ENCODE measurements around the gene RRP36. TPM values are rescaled to one million over a fixed set of nuclear protein-coding genes. Genes with fewer than 3 reads are reported as not detected.

The RRP36 gene
- polyA plus RNA-seq, 1 donor from 2014 or later, result 79.2 TPM

DNA sequence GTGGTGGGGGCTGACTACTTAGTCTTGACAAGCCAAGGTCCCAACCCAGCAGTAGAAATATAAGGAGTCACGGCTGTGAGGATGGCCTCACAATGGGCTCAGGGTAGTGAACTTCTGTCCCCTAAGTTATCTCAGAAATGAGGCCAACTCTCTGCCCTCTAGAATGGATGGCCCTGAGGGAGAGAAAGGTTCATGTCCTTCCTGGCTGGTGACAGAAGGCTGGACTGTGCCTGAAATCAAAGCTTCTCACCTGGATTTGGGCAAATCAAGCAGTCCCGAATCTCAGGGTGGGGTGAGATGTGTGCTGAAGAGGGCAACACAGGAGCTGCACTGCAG is 12.7 kb downstream of the RRP36 start:
- Histone ChIP-seq H4K20me1 (ENCODE audit: insufficient read depth) (no peaks in the 10 kb centered on the region), H3F3A (ENCODE audit: insufficient read depth, low read length, poor library complexity, severe bottlenecking) (no peaks in the 10 kb centered on the region), H3K4me2 (ENCODE audit: low read length) (no peak overlapping the region), H3K79me2 (replicated peaks; ENCODE audit: insufficient read depth, low read length) (no peaks in the 10 kb centered on the region), H3K9me3 (ENCODE audit: low read length) (no peaks in the 10 kb centered on the region), H3K27me3 (ENCODE audit: insufficient read depth, low read depth, low read length) (no peaks in the 10 kb centered on the region), H3K9ac (ENCODE audit: low read length) (no peak overlapping the region), H3K36me3 (ENCODE audit: insufficient read depth, low read length) (no peaks in the 10 kb centered on the region), H2AFZ (ENCODE audit: low read depth, low read length) (no peak overlapping the region), H3K27ac (ENCODE audit: low read length) (no peak overlapping the region), H3K4me3 (ENCODE audit: low read length) (no peak overlapping the region), H3K9me2 (ENCODE audit: insufficient read depth, low read length) (no peaks in the 10 kb centered on the region)
- no peak for TF ChIP-seq SMC3 (conservative IDR thresholded peaks at IDR 0.05; ENCODE audit: poor library complexity)
- no peak for TF ChIP-seq MXI1 (conservative IDR thresholded peaks at IDR 0.05; ENCODE audit: poor library complexity, severe bottlenecking)
- TF ChIP-seq, protein P1, sequence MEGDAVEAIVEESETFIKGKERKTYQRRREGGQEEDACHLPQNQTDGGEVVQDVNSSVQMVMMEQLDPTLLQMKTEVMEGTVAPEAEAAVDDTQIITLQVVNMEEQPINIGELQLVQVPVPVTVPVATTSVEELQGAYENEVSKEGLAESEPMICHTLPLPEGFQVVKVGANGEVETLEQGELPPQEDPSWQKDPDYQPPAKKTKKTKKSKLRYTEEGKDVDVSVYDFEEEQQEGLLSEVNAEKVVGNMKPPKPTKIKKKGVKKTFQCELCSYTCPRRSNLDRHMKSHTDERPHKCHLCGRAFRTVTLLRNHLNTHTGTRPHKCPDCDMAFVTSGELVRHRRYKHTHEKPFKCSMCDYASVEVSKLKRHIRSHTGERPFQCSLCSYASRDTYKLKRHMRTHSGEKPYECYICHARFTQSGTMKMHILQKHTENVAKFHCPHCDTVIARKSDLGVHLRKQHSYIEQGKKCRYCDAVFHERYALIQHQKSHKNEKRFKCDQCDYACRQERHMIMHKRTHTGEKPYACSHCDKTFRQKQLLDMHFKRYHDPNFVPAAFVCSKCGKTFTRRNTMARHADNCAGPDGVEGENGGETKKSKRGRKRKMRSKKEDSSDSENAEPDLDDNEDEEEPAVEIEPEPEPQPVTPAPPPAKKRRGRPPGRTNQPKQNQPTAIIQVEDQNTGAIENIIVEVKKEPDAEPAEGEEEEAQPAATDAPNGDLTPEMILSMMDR (IDR thresholded peaks at IDR 0.05; ENCODE audit: poor library complexity, severe bottlenecking), result no peak
- TF ChIP-seq EZH2 (IDR thresholded peaks at IDR 0.05; ENCODE audit: borderline replicate concordance, insufficient read depth, low read length, poor library complexity, severe bottlenecking), result no peak
- TF ChIP-seq RAD21 (conservative IDR thresholded peaks at IDR 0.05), result no peak
- no peak for TF ChIP-seq REST (IDR thresholded peaks at IDR 0.05; ENCODE audit: borderline replicate concordance)
- no peak for TF ChIP-seq POLR2AphosphoS5 (IDR thresholded peaks at IDR 0.05)
- TF ChIP-seq TAF1 (IDR thresholded peaks at IDR 0.05; ENCODE audit: low read depth), result no peak
- no peak for TF ChIP-seq EP300 (conservative IDR thresholded peaks at IDR 0.05; ENCODE audit: poor library complexity, severe bottlenecking)

DNA sequence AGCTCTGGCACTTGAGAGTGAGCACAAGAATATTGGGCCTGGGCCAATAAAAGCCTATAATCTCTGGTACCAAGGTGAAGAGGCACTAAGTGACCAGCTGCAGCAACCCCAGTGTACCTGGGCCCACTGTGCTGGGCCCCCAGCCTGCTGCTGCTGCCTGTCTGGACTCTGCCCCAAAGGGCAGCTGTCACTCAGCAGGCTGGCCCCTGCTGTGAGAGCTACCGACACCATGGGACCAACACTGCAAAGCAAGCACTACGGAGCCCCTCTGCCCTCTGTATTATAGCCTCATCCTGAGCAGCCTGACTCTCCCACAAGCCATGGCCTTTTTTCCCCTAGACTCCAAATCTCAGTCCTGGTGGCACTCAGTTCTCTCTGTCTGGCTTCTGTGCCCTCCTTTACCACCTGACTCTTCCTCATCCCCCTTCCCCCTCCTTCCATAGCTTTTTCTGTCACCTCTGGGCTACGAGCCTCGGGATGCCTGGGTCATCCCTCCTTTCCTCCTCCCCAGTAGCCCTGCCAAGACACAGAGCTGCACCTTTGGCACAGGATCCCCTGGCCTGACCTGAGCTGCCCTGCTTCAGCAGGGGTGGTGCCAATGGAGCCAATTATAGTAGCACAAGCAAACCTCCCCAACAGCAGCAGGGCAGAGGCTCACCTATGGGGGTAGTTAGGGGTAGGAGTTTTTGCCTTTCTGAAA is 14.2 kb downstream of the RRP36 start:
- no peaks in the 10 kb centered on the region for H4K20me1 ChIP-seq (ENCODE audit: insufficient read depth)
- TF ChIP-seq SMC3 (conservative IDR thresholded peaks at IDR 0.05; ENCODE audit: poor library complexity), result no peak
- no peak for TF ChIP-seq EZH2 (IDR thresholded peaks at IDR 0.05; ENCODE audit: borderline replicate concordance, insufficient read depth, low read length, poor library complexity, severe bottlenecking)
- no peak for TF ChIP-seq REST (IDR thresholded peaks at IDR 0.05; ENCODE audit: borderline replicate concordance)
- TF ChIP-seq, protein P1 (IDR thresholded peaks at IDR 0.05; ENCODE audit: poor library complexity, severe bottlenecking), result no peak
- no peak for TF ChIP-seq RAD21 (conservative IDR thresholded peaks at IDR 0.05)
- TF ChIP-seq EP300 (conservative IDR thresholded peaks at IDR 0.05; ENCODE audit: poor library complexity, severe bottlenecking), result no peak
- TF ChIP-seq MXI1 (conservative IDR thresholded peaks at IDR 0.05; ENCODE audit: poor library complexity, severe bottlenecking), result no peak
- no peak for TF ChIP-seq TAF1 (IDR thresholded peaks at IDR 0.05; ENCODE audit: low read depth)
- no peak for TF ChIP-seq POLR2AphosphoS5 (IDR thresholded peaks at IDR 0.05)
- H3K27me3 ChIP-seq (ENCODE audit: insufficient read depth, low read depth, low read length), result no peaks in the 10 kb centered on the region
- H3K4me3 ChIP-seq (ENCODE audit: low read length), result no peak overlapping the region
- no peak overlapping the region for H3K4me2 ChIP-seq (ENCODE audit: low read length)
- no peak overlapping the region for H2AFZ ChIP-seq (ENCODE audit: low read depth, low read length)
- H3F3A ChIP-seq (ENCODE audit: insufficient read depth, low read length, poor library complexity, severe bottlenecking), result no peaks in the 10 kb centered on the region
- no peak overlapping the region for H3K27ac ChIP-seq (ENCODE audit: low read length)
- H3K9me2 ChIP-seq (ENCODE audit: insufficient read depth, low read length), result no peaks in the 10 kb centered on the region
- H3K9ac ChIP-seq (ENCODE audit: low read length), result no peak overlapping the region
- H3K79me2 ChIP-seq (replicated peaks; ENCODE audit: insufficient read depth, low read length), result no peaks in the 10 kb centered on the region
- no peaks in the 10 kb centered on the region for H3K9me3 ChIP-seq (ENCODE audit: low read length)
- H3K36me3 ChIP-seq (ENCODE audit: insufficient read depth, low read length), result no peaks in the 10 kb centered on the region

Data from neural cell (in vitro differentiated cells).